Activated gamma-delta T cell treated with Interleukin-2 at 50 U/mL for 16 hours (primary cell): Measurements from ENCODE around the gene DOK7.
"Not testable (repeated sequence)": the region's sequence is repeated elsewhere in the genome, so short reads cannot be mapped to it uniquely, and the experiment has no call there.

ENCODE experiments used
- DNase-seq: peaks from one replicate; pipeline ENCODE4 v3.0.0-alpha.2; 2020

Gene DOK7

DNA sequence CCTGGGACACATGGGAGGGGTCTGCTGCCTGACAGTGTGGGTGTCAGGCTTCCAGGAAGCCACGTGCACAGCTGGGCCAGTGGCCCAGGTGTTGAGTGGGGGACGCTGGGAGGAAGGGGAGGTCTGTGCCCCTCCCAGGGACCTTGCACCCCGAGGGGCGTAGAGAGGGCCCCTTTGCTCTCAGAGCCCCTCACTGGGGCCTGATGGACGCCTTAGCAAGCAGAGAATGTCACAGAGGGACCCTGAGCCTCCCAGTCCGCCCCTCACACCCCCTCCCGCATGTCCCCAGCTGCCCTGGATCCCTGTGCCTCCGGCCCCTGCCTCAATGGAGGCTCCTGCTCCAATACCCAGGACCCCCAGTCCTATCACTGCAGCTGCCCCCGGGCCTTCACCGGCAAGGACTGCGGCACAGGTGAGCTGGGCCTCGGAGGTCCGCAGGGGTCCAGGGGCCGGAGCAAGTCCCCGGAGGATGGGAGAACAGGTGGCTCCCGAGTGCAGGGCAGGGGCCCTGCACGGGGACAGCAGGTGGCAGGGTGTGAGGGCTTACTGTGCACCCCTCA lies 19.3 kb upstream of the DOK7 start:
- DNase-seq: no peak

DNA sequence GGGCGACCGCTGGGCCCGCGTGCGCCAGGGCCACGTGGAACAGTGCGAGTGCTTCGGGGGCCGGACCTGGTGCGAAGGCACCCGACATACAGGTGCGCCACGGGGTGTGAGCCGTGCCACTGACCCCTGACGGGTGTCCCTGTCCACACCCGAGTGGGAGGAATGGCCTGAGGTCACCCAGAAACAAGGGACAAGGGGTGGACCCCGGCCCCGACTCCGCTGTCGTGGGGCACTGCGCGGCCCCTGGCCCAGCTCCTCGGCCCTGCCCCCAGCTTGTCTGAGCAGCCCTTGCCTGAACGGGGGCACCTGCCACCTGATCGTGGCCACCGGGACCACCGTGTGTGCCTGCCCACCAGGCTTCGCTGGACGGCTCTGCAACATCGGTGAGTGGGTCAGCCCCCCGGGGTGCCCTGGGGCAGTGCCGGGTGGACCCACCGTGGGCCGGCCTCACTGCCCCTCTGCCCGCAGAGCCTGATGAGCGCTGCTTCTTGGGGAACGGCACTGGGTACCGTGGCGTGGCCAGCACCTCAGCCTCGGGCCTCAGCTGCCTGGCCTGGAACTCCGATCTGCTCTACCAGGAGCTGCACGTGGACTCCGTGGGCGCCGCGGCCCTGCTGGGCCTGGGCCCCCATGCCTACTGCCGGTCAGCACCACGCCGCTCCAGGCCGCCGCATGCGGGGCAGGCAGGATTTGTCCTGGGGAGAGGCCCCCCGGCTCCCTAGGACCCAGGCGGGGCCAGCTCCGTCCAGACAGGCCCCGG lies 18.6 kb upstream of the DOK7 start:
- DNase-seq: no peak

GRCh38 chr4:3445111-3445820 lies 17.8 kb upstream of the DOK7 start:
- DNase-seq: no peak

GRCh38 chr4:3445829-3446545 lies 17.1 kb upstream of the DOK7 start:
- DNase-seq: no peak

GRCh38 chr4:3446631-3447320 lies 16.3 kb upstream of the DOK7 start:
- no peak for DNase-seq

DNA sequence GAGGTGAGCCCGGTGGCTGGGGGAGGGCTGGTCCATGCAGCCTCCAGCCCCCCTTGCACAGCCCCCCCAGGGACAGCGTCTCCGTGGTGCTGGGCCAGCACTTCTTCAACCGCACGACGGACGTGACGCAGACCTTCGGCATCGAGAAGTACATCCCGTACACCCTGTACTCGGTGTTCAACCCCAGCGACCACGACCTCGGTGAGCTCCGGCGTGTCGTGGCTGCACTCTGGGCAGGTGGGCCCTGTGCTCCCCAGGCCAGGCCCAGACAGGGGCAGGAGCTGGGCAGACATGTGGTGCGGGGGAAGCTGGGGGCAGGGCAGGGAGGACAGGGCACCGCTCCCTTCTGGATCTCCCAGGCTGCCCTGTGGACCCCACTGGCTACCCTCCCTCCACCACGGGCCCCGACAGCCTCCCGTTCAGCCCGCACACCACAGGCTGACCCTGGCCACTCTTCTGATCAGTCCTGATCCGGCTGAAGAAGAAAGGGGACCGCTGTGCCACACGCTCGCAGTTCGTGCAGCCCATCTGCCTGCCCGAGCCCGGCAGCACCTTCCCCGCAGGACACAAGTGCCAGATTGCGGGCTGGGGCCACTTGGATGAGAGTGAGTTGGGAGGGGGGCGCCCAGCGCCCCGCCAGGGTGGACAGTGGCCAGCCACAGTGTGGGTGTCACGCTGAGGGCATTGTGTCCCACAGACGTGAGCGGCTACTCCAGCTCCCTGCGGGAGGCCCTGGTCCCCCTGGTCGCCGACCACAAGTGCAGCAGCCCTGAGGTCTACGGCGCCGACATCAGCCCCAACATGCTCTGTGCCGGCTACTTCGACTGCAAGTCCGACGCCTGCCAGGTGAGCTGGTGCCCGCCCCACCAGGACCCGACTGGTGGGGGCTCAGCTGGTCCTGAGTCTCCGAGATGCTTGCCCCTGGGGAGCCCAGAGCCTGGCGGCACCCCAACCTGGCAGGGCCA lies 15.4 kb upstream of the DOK7 start:
- DNase-seq: no peak

- no peak for DNase-seq
These were observed 14.0 kb upstream of the DOK7 start for GRCh38 chr4:3449047-3449573.

DNA sequence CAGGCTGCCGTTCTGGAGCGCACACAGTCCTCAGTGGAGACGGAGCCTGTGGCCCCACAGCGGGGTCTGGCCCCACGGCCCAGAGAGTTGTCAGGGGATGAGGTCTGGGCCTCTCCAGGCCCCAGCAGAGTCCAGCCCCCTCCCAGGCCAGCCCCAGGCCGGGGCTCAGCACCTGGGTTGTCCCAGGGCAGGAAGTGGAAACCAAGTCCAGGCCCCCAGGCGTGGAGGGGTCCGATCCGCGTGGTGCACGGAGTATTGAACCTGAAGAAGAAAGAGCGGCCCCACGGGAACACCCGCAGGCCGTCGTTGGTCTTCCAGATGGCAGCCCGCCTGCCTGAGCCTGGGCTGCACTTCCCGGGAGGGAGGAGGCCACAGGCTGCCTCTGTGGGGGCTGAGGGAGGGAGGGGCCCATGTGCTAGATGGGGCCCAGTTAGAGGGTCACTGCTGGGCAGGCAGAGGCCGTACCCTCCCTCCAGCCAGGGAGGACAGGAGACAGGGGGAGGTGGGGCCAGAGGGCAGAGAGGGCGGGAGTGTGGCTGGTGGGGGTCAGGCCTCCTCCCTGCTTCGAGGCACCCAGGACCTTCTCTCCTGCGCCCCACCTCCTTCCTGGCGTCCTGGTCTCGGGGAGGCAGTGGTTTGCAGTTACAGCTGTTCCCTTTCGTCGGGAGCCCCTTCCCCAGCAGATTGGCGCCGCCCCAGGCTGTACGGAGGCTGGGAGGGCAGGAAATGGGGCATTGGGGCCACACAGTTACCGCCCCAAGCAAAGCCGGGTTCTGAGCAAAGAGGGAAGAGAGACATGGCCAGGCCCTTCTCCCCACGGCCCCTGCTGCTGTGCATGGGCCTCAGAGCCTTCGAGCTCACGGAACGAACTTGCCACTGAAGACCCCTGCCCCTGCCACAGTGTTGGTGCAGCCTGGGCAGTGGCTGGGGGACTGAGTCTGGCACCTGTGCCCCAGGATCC lies 13.3 kb upstream of the DOK7 start:
- DNase-seq: no peak

DNA sequence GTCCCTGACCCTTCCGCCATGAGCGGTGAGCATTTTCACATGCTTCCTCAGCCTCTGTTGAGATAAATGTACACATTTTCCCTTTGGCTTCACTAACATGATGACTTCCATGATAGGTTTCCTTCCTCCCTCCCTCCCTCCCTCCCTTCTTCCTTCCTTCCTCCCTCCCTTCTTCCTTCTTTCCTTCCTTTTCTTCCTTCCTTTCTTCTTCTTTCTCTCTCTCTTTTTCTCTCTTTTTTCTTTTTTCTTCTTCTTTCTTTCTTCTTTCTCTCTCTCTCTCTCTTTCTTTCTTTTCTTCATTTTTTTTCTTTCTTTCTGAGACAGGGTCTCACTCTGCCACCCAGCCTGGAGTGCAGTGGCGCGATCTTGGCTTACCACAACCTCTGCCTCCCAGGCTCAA lies 12.5 kb upstream of the DOK7 start:
- DNase-seq: no peak

DNA sequence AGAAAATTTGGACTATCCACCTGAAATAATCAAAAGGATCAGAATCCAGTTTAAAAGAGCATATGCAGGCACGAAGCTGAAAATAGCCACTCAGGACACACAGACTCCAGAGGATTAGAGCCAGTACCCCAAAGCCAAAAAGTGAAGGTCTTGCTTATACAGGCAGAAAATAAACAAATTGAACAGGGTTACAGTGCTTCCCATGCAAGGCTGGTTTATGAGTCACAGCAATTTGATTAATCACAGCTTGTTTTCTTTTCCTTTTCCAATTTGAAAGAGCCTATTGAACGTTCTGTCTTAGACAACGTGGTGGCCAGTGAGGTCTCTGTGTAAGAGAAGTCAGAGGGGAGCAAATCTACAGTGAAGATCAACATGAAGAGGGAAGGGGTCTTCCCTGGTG lies 11.2 kb upstream of the DOK7 start:
- DNase-seq: no peak

DNA sequence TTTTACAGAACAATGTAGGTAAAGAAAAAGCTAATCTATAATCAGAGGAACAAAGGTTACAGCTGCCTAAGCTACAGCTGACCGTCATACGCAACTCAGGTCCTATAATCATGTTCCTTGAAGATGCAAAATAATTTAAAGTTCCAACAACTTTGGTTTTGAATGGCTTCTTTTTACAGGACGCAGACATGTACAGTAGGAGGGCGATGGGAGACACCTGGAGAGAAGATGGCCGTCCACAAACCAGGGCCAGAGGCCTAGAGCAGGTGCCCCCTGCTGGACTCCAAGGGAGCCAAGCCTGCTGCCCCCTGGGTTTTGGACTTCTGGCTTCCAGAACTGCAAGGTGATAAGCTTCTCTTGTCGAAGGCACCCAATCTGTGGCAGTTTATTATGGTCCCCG lies 10.7 kb upstream of the DOK7 start:
- DNase-seq: no peak

DNA sequence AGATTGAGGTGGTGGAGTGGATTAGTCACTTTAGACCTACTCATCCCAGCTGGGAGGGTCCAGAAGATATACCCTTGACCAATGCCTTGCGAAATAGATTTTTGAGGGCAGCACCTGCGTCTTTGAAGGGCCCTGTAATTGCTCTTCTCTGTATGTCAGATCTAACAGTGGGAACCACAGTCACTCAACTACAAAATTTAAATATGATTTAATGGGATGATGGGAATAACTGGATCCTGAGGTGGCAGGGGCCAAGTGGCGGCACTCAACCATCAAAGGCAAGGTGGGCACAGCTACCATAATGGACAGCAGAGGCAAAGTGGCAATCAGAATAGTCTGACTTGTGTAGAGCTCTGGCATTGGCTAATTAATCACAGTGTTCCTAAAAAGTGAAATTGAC lies 7.5 kb upstream of the DOK7 start:
- DNase-seq: not testable (repeated sequence)

DNA sequence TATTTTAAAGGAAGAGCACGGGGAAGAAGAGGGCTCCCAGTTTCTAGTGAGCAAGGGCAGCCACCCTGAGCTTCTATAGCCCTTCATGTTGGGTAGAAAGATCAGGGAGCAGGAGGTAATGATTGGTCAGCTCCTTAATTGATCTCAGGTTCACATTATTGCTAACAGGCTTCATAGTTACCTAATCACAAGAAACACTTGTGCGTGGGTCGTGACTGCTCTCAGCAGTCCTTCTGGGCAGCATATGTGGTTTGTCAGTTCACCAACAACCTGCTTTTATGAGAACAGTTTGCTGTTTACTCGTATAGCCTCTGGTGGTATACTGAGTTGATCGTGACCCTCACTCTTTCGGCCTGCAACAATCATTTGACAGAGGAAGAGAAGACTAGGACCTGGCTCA lies 4.7 kb upstream of the DOK7 start:
- no peak for DNase-seq

GRCh38 chr4:3459156-3459555 lies 4.0 kb upstream of the DOK7 start:
- DNase-seq: not testable (repeated sequence)

GRCh38 chr4:3460926-3461325 lies 2.2 kb upstream of the DOK7 start:
- no peak for DNase-seq

- no peak for DNase-seq
These were observed 1.4 kb upstream of the DOK7 start for GRCh38 chr4:3461515-3462291.

DNA sequence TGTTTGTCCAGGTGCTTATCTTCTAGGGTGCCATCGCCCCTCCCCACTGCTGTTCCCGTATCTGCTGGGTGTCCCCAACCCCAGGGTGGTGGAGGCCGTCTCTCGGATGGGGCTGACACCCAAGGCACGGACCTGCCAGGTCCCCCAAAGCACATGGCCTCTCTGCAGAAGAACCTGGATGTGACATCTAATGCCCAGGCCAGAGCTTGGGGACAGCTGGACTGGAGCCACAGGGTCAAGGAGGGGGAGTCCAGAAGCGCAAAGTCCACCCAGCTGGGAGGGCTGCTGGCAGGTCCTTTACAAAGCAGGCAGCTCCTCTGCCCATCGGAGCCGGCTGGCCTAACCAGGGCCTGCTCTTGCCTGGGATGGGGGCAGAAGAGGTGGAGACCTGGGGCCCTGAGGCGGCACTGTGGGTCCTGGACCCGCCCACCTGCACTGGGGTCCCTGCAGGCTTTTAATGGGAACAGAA lies 751 bp upstream of the DOK7 start:
- no peak for DNase-seq

DNA sequence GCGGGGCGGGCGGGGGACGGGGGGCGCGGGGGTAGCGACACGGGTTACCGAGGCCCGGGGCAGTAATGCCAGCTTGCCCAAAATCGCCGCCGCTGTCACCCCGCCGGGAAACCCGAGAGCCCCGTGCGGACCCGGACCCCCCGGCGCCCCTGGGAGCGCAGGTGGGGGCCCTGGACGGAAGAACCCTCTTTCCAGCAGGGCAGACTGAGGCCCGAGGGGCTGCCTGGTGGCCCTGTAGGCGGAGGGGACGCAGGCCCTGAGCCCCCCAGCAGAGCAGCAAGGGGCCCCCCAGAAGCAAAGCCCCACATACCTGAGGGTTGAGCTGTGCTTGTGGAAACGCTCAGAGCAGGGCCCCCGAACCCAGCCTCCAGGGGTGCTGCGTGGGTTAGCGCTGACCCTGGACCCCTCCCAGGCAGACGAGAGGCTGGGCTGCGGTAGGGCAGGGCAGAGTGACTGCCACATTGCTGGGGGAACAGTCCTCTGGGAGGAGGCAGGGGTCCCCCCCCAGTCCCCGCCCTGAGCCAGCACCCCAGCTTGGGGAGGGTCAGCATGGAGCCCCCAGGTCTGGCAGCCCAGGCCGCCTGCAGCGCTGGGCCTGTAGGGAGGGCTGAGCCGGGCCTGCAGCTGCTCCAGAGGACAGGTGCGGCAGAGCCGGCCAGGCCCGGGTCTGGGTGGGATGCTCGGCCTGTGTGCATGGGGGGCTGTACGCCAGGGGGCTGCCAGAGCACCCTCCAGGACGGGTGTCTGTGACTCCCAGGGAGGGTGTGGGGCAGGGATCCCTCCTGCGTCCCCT lies 646 bp downstream of the DOK7 start:
- DNase-seq: no peak
